Activated CD4-positive, alpha-beta T cell treated with anti-CD3 and anti-CD28 coated beads for 36 hours (primary cell): Measurements from ENCODE around the gene PFKL. TPM values are rescaled to one million over a fixed set of nuclear protein-coding genes. Genes with fewer than 3 reads are reported as not detected.
"Not testable (repeated sequence)": the region's sequence is repeated elsewhere in the genome, so short reads cannot be mapped to it uniquely, and the experiment has no call there.

Experiments
- ATAC-seq: fragments of 200-7000 bp; cut with Tn5 transposase; one replicate; pipeline ENCODE4 v1.10.0; 2021; ENCODE audit warnings: mild to moderate bottlenecking, moderate library complexity
- CTCF ChIA-PET: fragments of 350-600 bp; sonication (Branson Sonifier 250); formaldehyde crosslinking; loops from one replicate; lab custom pipeline; 2021; ENCODE audit warnings: antibody characterized with exemption; lab: Charles Lee
- POLR2A ChIA-PET: fragments of 350-600 bp; sonication (Branson Sonifier 250); formaldehyde crosslinking; loops from one replicate; lab custom pipeline; 2021; ENCODE audit warnings: antibody characterized with exemption, inconsistent platforms; lab: Charles Lee
- DNase-seq: peaks from one replicate; pipeline ENCODE4 v3.0.0-alpha.2; 2020
- H3K27ac Mint-ChIP-seq: one replicate; pipeline ENCODE4 v1.8.0; 2021; ENCODE audit warnings: mixed read lengths
- H3K27me3 Mint-ChIP-seq: one replicate; pipeline ENCODE4 v1.8.0; 2021; ENCODE audit warnings: mixed read lengths
- H3K36me3 Mint-ChIP-seq: one replicate; pipeline ENCODE4 v1.8.0; 2021; ENCODE audit warnings: low read depth, mixed read lengths
- H3K4me1 Mint-ChIP-seq: one replicate; pipeline ENCODE4 v1.8.0; 2021; ENCODE audit warnings: mixed read lengths
- H3K4me3 Mint-ChIP-seq: one replicate; pipeline ENCODE4 v1.8.0; 2021; ENCODE audit warnings: mild to moderate bottlenecking, moderate library complexity, mixed read lengths
- H3K9me3 Mint-ChIP-seq: one replicate; pipeline ENCODE4 v1.8.0; 2021; ENCODE audit warnings: low read depth, mixed read lengths
- intact Hi-C, 2 experiments: fragments of 100-400 bp; cut with DNase I in 1 of 2; cut with micrococcal nuclease in 1 of 2; formaldehyde crosslinking; loops; one replicate each; pipeline versions ENCODE4 v1.14.2 to v1.15.1; 2022 to 2024; cut with DNase I, micrococcal nuclease
- total RNA-seq, 2 experiments: library from RNA; stranded (reverse); gene quantifications; one replicate each; pipeline ENCODE4 v1.2.3, GENCODE V29; 2021

The PFKL gene
- total RNA-seq, 2 experiments from 2014 or later, result 167 to 202 TPM

DNA sequence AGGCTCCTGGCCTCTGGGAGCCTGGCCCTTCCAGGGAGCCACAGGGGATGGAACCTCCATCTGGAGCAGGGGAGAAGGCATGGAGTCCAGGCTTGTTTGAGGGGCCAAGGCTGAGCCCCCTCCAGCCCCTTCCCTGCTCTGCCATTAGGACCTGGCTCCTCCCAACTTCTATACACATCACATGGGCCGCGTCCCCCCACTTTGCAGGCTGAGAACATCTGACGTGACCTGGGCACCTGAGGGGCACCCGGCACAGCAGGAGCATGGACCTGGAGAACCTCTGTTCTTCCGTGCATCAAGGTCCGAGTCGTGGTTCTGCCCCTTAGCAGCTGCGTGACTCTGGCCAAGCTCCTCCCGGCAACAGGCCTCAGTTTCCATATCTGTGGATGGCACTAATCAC, 18.1 kb upstream of the PFKL start:
- Mint-ChIP-seq H3K4me1 (no peaks in the 10 kb centered on the region), H3K27ac (no peak overlapping the region), H3K27me3 (no peaks in the 10 kb centered on the region), H3K4me3 (no peak overlapping the region), H3K36me3 (no peaks in the 10 kb centered on the region), H3K9me3 (no peaks in the 10 kb centered on the region)
- ChIA-PET CTCF (no interaction called here), POLR2A (no interaction called here)
- DNase-seq, result no peak
- no peak for ATAC-seq
- intact Hi-C loops, result loop anchor here in 1 of 2 experiments (5.0 kb wide), 1 partner anchor 40 kb away; no protein-coding TSS in a partner anchor

DNA sequence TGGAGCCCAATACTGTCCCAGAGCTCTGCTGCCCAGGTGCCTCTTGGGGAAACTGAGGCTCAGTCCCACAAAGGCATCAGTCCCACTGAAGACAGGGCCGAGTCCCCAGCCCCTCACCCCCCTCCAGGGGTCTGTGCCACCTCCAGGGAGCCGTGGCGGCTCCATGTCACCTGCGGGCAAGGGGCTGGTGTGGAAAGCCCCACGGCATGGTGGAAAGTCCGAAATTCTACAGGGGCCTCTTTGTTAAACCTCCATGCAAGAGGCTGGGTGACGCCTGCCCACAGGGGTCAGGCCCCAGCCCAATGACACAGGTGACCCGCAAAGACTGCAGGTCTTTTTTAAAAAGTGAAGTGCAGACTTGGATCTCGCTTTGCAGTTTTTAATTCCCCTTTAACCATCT, 17.5 kb upstream of the PFKL start:
- no peaks in the 10 kb centered on the region for H3K9me3 Mint-ChIP-seq
- no peak overlapping the region for H3K4me3 Mint-ChIP-seq
- no peaks in the 10 kb centered on the region for H3K27me3 Mint-ChIP-seq
- H3K4me1 Mint-ChIP-seq, result no peaks in the 10 kb centered on the region
- CTCF ChIA-PET, result no interaction called here
- H3K36me3 Mint-ChIP-seq, result no peaks in the 10 kb centered on the region
- DNase-seq, result no peak
- POLR2A ChIA-PET, result no interaction called here
- intact Hi-C loops, result loop anchor here in 1 of 2 experiments (5.0 kb wide), 1 partner anchor 40 kb away; no protein-coding TSS in a partner anchor
- ATAC-seq, result no peak
- no peak overlapping the region for H3K27ac Mint-ChIP-seq

DNA sequence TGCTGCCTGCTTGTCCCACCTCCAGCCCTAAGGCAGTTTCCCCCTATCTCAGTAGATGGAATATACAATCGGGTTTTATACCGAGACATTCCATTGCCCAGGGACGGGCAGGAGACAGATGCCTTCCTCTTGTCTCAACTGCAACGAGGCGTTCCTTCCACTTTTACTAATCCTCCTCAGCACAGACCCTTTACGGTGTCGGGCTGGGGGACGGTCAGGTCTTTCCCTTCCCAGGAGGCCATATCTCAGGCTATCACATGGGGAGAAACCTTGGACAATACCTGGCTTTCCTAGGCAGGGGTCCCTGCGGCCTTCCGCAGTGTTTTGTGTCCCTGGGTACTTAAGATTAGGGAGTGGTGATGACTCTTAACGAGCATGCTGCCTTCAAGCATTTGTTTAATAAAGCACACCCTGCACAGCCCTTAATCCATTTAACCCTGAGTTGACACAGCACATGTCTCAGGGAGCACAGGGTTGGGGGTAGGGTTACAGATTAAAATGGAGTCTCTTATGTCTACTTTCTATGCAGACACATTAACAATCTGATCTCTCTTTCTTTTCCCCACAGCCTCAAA, 16.6 kb upstream of the PFKL start:
- H3K27me3 Mint-ChIP-seq, H3K4me3 Mint-ChIP-seq, H3K27ac Mint-ChIP-seq, DNase-seq, CTCF ChIA-PET, H3K36me3 Mint-ChIP-seq, H3K9me3 Mint-ChIP-seq, POLR2A ChIA-PET, H3K4me1 Mint-ChIP-seq, ATAC-seq: not testable (repeated sequence)
- intact Hi-C loops, result loop anchor here in 1 of 2 experiments (5.0 kb wide), 1 partner anchor 39 kb away; no protein-coding TSS in a partner anchor

DNA sequence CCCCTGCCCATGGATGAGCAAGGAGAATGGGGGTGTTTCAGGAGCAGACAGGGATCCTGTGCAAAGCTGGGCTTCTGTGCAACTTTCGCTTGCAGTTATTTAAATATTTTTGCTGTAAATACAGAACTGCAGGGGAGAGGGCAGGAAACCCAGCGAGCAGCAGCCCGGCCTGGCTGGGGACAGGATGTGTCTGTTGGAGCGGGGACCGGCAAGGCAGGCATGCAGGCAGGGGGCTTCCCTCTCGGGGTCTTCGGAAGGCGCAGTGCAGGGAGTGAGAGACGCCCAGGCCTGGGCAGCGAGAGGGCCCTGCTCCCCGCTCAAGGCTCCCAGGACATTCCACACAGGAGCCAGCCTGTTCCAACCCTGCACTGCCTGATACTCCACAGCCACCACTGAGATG, 15.9 kb upstream of the PFKL start:
- intact Hi-C loops, result loop anchor here in 1 of 2 experiments (5.0 kb wide), 1 partner anchor 38 kb away; no protein-coding TSS in a partner anchor
- H3K27ac Mint-ChIP-seq, result no peak overlapping the region
- POLR2A ChIA-PET, result no interaction called here
- no peaks in the 10 kb centered on the region for H3K9me3 Mint-ChIP-seq
- no peak overlapping the region for H3K4me3 Mint-ChIP-seq
- H3K4me1 Mint-ChIP-seq, result no peaks in the 10 kb centered on the region
- H3K27me3 Mint-ChIP-seq, result no peaks in the 10 kb centered on the region
- CTCF ChIA-PET, result no interaction called here
- ATAC-seq, result no peak
- DNase-seq, result no peak
- H3K36me3 Mint-ChIP-seq, result no peaks in the 10 kb centered on the region

DNA sequence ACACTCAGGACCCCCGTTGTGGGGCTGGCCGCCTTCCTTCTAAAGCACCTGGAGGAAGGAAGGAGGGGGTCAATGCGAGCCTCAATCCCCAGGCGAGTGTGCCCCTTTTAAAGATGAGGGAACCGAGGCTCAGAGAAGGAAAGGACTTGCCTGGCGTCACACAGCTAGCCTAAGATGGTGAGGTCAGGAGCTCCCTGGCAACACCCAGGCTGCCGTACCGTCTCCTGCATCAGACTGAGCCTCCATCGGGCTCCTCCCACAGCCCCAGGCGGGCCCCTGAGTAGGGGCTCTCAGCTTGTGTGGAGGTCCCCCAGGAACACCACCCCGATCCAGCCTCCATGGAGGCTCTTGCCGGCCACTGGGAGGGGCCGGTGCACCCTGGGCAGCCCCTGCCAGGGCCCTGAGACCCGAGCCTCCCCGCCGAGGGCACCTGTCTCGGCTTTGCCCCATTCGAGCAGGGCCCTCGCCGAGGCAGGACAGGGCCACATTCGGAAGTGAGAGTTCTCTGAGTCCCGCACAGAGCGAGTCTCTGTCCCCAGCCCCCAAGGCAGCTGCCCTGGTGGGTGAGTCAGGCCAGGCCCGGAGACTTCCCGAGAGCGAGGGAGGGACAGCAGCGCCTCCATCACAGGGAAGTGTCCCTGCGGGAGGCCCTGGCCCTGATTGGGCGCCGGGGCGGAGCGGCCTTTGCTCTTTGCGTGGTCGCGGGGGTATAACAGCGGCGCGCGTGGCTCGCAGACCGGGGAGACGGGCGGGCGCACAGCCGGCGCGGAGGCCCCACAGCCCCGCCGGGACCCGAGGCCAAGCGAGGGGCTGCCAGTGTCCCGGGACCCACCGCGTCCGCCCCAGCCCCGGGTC, 14.5 kb upstream of the PFKL start, which contains the start of gene AIRE:
AIRE (plus strand) TSS at position 739 of the 855 bp plus-strand sequence. CDS start 131 bp downstream, outside the sequence.
- H3K4me3 Mint-ChIP-seq, result no peak within 1 kb of the TSS
- POLR2A ChIA-PET, result no interaction called here
- DNase-seq (no peak), ATAC-seq (no peak)
- no peaks in the 10 kb centered on the region for H3K9me3 Mint-ChIP-seq
- no peaks in the 10 kb centered on the region for H3K36me3 Mint-ChIP-seq
- H3K4me1 Mint-ChIP-seq, result no peaks in the 10 kb centered on the region
- intact Hi-C loops, result no loop called here
- H3K27ac Mint-ChIP-seq, result no peak within 1 kb of the TSS
- no peaks in the 10 kb centered on the region for H3K27me3 Mint-ChIP-seq
- CTCF ChIA-PET, result interaction anchor here (0.5 to 0.9 kb wide), 2 partner anchors 10 to 11 kb away, joined by 3 read pairs; no protein-coding TSS in a partner anchor

DNA sequence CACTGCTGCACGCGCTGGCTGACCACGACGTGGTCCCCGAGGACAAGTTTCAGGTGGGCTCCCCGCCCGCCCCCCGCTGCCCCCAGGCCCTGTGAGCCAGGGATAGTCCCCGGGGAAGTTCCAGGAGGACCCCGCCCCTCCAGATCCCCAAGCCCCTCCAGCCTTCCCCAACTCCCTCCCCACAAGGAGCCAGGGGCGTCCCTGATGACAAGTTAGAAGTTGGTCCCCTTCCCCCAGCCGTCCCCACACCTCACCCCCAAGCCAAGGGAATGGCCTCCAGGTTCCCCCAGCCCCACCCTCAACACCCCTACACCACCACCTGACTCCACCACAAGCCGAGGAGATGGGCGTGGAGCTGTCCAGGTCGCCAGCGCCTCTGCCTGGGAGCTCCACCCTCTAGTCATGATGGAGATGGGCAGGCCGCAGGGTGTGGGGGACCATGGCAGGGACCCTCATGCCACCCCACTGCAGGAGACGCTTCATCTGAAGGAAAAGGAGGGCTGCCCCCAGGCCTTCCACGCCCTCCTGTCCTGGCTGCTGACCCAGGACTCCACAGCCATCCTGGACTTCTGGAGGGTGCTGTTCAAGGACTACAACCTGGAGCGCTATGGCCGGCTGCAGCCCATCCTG, 13.7 kb upstream of the PFKL start:
- Mint-ChIP-seq H3K4me3 (no peak overlapping the region), H3K9me3 (no peaks in the 10 kb centered on the region), H3K27me3 (no peaks in the 10 kb centered on the region), H3K4me1 (no peaks in the 10 kb centered on the region), H3K36me3 (no peaks in the 10 kb centered on the region), H3K27ac (no peak overlapping the region)
- ChIA-PET CTCF (interaction anchor here (0.5 kb wide), 1 partner anchor 9 kb away, joined by 3 read pairs; no protein-coding TSS in a partner anchor), POLR2A (no interaction called here)
- DNase-seq (no peak), ATAC-seq (no peak)
- intact Hi-C loops, result no loop called here

DNA sequence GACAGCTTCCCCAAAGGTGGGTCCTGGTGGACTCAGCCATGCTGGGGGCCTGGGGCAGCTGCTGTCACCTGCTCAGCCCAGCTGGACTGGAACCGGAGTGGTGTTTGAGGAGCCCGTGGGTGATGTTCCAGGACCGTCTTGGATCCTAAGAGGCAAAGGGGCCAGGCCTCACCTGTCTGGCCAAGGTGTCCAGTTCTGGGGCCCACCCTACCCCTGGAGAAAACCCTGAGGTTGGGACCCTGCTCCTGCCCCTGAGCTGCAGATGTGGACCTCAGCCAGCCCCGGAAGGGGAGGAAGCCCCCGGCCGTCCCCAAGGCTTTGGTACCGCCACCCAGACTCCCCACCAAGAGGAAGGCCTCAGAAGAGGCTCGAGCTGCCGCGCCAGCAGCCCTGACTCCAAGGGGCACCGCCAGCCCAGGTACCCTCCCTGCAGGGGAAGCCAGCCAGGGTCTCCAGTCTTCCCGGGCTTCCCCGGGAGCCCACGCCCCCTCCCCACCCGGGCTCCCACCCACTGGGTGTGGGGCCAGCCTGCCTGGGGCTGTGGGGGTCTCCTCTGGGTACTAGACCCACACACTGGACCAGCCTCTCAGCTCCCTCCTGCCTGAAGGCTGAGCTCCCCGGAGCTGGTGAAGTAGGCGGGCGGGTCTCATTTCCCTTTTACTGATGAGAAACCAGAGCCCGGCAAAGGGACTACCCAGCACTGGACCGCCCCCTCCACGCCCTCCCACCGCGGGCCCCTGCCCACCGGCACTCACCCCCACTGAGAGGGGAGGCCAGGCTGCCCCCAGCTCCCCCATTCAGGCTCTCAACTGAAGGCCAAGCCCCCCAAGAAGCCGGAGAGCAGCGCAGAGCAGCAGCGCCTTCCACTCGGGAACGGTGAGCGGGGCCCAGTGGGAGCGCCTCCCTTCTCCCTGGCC, 12.9 kb upstream of the PFKL start:
- POLR2A ChIA-PET, result no interaction called here

DNA sequence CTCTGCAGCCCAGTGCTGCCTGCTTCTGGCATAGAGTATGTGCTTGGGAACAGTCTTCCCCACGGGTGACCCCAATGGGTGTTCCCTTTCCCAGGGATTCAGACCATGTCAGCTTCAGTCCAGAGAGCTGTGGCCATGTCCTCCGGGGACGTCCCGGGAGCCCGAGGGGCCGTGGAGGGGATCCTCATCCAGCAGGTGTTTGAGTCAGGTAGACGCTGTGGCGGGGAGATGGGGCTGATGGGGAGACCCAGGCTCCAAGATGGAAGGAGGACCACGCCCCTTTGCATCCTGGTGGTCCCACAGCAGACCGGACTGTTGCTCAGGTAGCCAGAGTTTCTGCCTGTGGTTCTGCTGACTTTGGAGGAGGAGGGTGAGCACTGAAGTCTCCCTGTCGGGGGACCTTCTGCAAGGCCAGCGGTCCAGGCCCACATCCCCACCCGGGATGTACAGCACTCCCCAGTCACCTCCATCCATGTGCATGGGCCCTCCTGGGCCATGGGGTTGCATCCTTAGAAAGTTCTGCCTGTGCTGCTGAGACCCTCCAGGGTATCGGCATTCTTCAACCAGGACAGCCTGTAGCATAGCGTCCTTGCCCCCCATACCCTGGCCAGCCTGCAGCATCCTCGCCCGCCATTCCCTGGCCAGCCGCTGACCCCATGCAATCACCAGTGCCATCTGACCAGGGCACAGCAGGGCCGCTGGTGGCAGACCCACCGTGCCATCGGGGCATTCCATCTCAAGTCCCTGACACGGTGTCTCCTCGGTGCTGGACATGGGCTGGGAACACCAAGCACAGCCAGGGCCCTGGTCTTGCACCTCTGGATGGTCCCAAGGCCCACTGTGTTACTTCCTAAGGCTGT, 11.4 kb upstream of the PFKL start:
- intact Hi-C loops, result no loop called here
- DNase-seq (no peak), ATAC-seq (no peak)
- ChIA-PET CTCF (no interaction called here), POLR2A (no interaction called here)
- Mint-ChIP-seq H3K36me3 (no peaks in the 10 kb centered on the region), H3K27me3 (no peaks in the 10 kb centered on the region), H3K9me3 (no peaks in the 10 kb centered on the region), H3K27ac (no peak overlapping the region), H3K4me3 (no peak overlapping the region), H3K4me1 (peaks cover 5% of the 10 kb centered on the region)

More for the DNA sequence above, 12.9 kb upstream of the PFKL start:
- DNase-seq (no peak), ATAC-seq (no peak)
- CTCF ChIA-PET, result no interaction called here
- H3K4me3 Mint-ChIP-seq, result no peak overlapping the region
- no peaks in the 10 kb centered on the region for H3K9me3 Mint-ChIP-seq
- H3K27me3 Mint-ChIP-seq, result no peaks in the 10 kb centered on the region
- H3K4me1 Mint-ChIP-seq, result no peaks in the 10 kb centered on the region
- intact Hi-C loops, result no loop called here
- no peaks in the 10 kb centered on the region for H3K36me3 Mint-ChIP-seq
- H3K27ac Mint-ChIP-seq, result no peak overlapping the region

DNA sequence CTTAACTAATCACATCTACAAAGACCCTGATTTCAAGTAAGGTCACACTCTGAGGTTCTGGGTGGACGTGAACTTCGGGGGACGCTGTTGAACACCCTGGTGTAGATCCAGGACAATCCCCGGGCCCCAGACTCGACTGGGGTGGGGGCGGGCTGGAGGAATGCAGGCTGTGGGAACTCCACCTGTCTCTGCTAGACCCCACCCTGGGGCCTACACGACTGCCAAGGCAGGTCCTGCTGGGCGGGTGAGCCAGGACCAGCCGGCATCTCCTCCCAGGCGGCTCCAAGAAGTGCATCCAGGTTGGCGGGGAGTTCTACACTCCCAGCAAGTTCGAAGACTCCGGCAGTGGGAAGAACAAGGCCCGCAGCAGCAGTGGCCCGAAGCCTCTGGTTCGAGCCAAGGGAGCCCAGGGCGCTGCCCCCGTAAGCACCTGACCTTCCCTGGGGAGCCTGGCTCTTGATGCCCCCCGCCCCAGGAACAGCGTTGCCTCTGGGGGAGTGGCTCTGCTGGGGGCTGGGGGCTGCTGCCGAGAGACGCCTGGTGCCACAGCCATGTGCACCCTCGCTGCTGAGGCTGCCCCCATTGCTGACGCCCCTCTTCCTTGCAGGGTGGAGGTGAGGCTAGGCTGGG, 10.4 kb upstream of the PFKL start:
- intact Hi-C loops, result loop anchor here (2.0 kb wide), 2 partner anchors 15 to 19 kb away; no protein-coding TSS in a partner anchor
- ChIA-PET CTCF (no interaction called here), POLR2A (no interaction called here)
- no peak for ATAC-seq
- no peaks in the 10 kb centered on the region for H3K9me3 Mint-ChIP-seq
- DNase-seq, result no peak
- H3K4me3 Mint-ChIP-seq, result no peak overlapping the region
- no peaks in the 10 kb centered on the region for H3K36me3 Mint-ChIP-seq
- no peak overlapping the region for H3K27ac Mint-ChIP-seq
- peaks cover 7% of the 10 kb centered on the region for H3K4me1 Mint-ChIP-seq
- no peaks in the 10 kb centered on the region for H3K27me3 Mint-ChIP-seq
